ENCODE results near the gene RPL14.
"Not testable (repeated sequence)": the region's sequence is repeated elsewhere in the genome, so short reads cannot be mapped to it uniquely, and the experiment has no call there.

RPL14 gene

DNA sequence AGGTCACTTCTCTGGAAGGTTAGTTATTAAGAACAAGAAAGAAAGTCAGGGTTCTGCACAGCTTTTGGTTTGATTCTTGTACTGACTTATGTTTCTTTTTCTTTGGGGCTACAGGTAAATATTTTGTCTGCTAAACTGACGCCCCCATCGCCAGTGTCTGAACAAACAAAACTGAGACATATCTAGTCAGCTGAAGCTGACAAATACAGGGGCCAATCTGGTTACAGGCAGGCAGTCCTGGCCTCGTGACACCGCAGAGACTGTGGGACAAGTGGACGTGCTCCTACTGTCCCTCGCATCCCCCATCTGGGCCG, 4.6 kb upstream of the RPL14 start:
- peak overlapping the region; percentile 81 for H3K27ac ChIP-seq
- TF ChIP-seq ZFX (IDR thresholded peaks at IDR 0.05; ENCODE audit: borderline replicate concordance): no peak
- TF ChIP-seq, protein P1, sequence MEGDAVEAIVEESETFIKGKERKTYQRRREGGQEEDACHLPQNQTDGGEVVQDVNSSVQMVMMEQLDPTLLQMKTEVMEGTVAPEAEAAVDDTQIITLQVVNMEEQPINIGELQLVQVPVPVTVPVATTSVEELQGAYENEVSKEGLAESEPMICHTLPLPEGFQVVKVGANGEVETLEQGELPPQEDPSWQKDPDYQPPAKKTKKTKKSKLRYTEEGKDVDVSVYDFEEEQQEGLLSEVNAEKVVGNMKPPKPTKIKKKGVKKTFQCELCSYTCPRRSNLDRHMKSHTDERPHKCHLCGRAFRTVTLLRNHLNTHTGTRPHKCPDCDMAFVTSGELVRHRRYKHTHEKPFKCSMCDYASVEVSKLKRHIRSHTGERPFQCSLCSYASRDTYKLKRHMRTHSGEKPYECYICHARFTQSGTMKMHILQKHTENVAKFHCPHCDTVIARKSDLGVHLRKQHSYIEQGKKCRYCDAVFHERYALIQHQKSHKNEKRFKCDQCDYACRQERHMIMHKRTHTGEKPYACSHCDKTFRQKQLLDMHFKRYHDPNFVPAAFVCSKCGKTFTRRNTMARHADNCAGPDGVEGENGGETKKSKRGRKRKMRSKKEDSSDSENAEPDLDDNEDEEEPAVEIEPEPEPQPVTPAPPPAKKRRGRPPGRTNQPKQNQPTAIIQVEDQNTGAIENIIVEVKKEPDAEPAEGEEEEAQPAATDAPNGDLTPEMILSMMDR (IDR thresholded peaks at IDR 0.05): no peak

DNA sequence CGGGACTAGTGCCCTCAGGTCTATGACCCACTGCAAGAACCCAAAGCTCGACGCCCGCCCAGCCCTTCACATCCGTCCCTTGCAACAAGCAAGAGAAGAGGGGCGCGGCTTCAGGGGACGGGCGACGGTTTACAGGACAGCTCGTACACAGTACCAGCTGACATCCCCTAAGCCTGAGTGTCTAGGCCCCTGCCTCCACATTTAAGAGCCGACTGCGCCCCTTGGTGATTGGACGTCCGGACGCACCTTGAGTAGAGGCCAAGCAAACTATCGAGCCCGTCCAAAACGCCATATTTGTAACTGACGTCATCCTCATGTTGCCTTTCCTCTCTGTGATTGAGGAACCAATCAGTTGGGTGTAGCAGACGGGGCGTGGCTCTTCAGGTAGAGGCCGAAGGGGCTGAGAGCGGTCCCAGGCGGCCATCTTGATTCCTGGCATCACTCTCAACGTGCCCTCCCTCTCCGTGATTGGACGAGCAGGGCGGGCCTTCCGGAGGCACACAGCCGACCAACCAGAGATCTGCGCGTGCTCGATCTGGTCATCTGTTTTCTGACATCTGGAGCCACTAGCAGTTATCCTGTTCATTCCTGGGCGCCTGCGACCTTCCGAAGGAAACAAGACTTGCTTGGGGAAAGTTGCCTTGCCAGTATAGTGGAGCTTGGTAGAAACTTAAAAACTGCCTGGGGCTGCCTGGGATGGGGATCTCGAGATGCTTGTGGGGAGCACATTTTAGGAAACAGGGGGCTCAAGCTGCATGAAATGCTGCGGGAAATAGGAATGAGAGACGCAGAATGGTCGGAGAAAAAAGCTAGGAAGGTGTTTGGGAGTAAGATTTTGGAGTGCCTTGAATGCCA, 4.0 kb upstream of the RPL14 start:
- peak overlapping the region; percentile 81 for H3K27ac ChIP-seq
- TF ChIP-seq, protein P1 (IDR thresholded peaks at IDR 0.05): no peak
- TF ChIP-seq ZFX (IDR thresholded peaks at IDR 0.05; ENCODE audit: borderline replicate concordance): no peak

DNA sequence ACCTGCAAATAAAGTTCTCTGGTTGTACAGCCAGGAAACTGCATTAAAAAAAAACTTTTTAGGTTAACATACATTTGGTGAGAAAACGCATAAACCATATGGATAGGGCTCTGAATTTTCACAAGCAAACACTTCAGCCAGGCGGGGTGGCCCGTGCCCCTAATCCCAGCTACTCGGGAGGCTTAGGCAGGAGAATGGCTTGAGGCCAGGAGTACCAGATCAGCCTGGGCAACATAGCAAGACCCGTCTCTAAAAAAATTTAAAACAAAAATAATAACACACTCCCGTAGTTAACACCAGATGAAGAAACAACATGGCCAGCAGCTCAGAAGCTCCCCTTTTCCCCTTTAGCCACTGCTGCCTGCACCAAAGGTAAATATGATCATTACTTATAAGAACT, 3.2 kb upstream of the RPL14 start:
- TF ChIP-seq, protein P1 (IDR thresholded peaks at IDR 0.05): no peak
- TF ChIP-seq ZFX (IDR thresholded peaks at IDR 0.05; ENCODE audit: borderline replicate concordance): no peak
- peak overlapping the region; percentile 81 for H3K27ac ChIP-seq

DNA sequence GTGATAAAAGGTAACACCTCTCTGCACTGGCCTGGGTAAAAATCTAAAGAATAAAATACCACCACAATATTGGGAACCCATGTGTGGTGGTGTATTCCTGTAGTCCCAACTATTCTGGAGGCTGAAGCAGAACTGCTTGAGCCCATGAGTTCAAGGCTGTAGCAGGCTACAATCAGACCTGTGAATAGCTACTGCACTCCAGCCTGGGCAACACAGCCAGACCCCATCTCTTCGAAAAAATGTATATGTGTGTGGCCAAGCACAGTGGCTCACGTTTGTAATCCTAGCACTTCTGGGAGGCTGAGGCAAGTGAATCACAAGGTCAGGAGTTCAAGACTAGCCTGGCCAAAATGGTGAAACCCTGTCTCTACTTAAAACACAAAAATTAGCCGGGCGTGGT, 1.8 kb upstream of the RPL14 start:
- no peak overlapping the region for H3K27ac ChIP-seq
- TF ChIP-seq ZFX (IDR thresholded peaks at IDR 0.05; ENCODE audit: borderline replicate concordance): no peak

DNA sequence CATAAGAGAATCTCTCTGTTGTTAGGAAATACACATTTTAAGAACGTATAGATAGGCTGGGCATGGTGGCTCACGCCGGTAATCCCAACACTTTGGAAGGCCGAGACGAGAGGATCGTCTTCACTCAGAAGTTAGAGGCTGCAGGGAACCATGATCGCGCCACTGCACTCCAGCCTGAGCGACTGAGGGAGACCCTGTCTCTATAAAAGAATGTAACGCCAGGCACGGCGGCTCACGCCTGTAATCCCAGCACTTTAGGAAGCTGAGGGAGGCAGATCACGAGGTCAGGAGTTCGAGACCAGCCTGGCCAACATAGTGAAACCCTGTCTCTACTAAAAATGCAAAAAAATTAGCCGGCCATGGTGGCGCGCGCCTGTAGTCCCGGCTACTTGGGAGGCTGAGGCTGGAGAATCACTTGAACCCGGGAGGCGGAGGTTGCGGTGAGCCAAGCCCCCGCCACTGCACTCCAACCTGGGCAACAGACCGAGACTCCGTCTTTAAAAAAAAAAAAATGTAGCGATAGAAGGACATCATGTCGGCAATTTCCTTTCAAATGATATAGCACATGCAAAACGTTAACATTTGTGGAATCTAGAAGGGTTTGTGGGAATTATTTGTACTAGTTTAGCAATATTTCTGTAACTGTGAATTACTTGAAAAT, 730 bp upstream of the RPL14 start:
- TF ChIP-seq ZFX (IDR thresholded peaks at IDR 0.05; ENCODE audit: borderline replicate concordance): no peak
- TF ChIP-seq, protein P1 (IDR thresholded peaks at IDR 0.05): no peak
- peak overlapping the region; percentile 81 for H3K27ac ChIP-seq

DNA sequence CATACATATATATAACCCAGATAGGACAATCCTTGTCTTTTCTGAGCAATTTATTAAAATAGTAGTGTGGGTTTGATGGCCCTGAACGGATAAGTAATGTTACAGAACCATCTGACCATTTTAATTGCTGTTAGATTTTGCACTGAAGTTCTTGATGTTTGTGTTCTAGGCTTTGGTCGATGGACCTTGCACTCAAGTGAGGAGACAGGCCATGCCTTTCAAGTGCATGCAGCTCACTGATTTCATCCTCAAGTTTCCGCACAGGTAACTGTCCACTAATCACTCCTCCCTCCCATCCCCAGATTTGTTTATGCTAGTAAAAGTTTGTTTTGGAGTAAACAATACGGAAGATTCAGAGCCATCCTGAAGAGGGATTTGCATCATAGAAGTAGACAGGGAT, 1.3 kb downstream of the RPL14 start:
- TF ChIP-seq, protein P1 (IDR thresholded peaks at IDR 0.05): no peak
- TF ChIP-seq ZFX (IDR thresholded peaks at IDR 0.05; ENCODE audit: borderline replicate concordance): no peak
- H3K27ac ChIP-seq: peak overlapping the region; percentile 81; the same call in 1 of the 2 replicates

DNA sequence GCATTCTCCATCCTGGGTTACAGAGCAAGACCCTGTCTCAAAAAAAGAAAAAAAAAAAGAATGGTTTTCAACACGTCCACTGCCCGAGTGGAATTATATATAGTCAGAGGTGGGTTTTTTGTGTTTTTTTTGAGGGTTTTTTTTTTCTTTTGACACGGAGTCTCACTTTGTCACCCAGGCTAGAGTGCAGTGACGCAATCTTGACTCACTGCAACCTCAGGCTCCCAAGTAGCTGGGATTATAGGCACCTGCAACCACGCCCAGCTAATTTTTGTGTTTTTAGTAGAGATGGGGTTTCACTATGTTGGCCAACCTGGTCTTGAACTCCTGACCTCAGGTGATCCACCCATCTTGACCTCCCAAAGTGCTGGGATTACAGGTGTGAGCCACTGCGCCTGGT, 3.3 kb downstream of the RPL14 start:
- not testable (repeated sequence) for H3K27ac ChIP-seq

DNA sequence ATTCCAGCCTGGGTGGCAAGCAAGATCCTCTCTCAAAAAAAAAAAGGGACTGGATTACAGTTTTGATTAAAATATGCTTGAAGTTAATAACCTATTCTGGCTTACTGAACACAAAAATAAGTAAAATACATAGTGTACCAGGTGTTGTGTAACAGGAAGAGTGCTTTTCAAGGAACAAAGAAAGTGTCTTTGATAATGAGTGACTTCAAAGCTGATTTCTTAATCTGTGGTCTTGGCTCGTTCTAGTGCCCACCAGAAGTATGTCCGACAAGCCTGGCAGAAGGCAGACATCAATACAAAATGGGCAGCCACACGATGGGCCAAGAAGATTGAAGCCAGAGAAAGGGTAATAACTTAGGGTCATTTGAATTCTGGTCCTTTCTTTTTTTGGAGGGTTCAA, 4.0 kb downstream of the RPL14 start:
- TF ChIP-seq, protein P1 (IDR thresholded peaks at IDR 0.05): no peak
- TF ChIP-seq ZFX (IDR thresholded peaks at IDR 0.05; ENCODE audit: borderline replicate concordance): no peak
- no peak overlapping the region for H3K27ac ChIP-seq

DNA sequence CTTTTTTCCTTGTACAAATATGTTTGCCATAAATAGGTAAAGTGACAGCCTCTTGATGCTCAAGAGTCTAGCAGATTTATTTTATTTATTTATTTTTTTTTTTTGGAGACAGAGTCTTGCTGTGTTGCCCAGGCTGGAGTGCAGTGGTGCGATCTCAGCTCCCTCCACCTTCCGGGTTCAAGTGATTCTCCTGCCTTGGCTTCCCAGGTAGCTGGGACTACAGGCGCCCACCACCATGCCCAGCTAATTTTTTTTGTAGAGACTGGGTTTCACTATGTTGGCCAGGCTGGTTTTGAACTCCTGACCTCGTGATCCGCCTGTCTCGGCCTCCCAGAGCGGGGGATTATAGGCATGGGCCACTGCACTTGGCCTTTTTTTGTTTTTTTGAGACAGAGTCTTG, 5.7 kb downstream of the RPL14 start:
- not testable (repeated sequence) for H3K27ac ChIP-seq

Measured in 22Rv1 (cell line).